Activated CD4-positive, alpha-beta T cell treated with anti-CD3 and anti-CD28 coated beads for 36 hours (primary cell): ENCODE data around the gene PITPNC1. TPM values are rescaled to one million over a fixed set of nuclear protein-coding genes. Genes with fewer than 3 reads are reported as not detected.
A peak's percentile ranks its signal among the peaks of the same experiment; 100 is the strongest.
"Not testable (repeated sequence)": the region's sequence is repeated elsewhere in the genome, so short reads cannot be mapped to it uniquely, and the experiment has no call there.

Experiments
- ATAC-seq: fragments of 200-7000 bp; cut with Tn5 transposase; one replicate; pipeline ENCODE4 v1.10.0; 2021; ENCODE audit warnings: mild to moderate bottlenecking, moderate library complexity
- CTCF ChIA-PET: fragments of 350-600 bp; sonication (Branson Sonifier 250); formaldehyde crosslinking; loops from one replicate; lab custom pipeline; 2021; ENCODE audit warnings: antibody characterized with exemption; lab: Charles Lee
- POLR2A ChIA-PET: fragments of 350-600 bp; sonication (Branson Sonifier 250); formaldehyde crosslinking; loops from one replicate; lab custom pipeline; 2021; ENCODE audit warnings: antibody characterized with exemption, inconsistent platforms; lab: Charles Lee
- DNase-seq: peaks from one replicate; pipeline ENCODE4 v3.0.0-alpha.2; 2020
- H3K27ac Mint-ChIP-seq: one replicate; pipeline ENCODE4 v1.8.0; 2021; ENCODE audit warnings: mixed read lengths
- H3K27me3 Mint-ChIP-seq: one replicate; pipeline ENCODE4 v1.8.0; 2021; ENCODE audit warnings: mixed read lengths
- H3K36me3 Mint-ChIP-seq: one replicate; pipeline ENCODE4 v1.8.0; 2021; ENCODE audit warnings: low read depth, mixed read lengths
- H3K4me1 Mint-ChIP-seq: one replicate; pipeline ENCODE4 v1.8.0; 2021; ENCODE audit warnings: mixed read lengths
- H3K4me3 Mint-ChIP-seq: one replicate; pipeline ENCODE4 v1.8.0; 2021; ENCODE audit warnings: mild to moderate bottlenecking, moderate library complexity, mixed read lengths
- H3K9me3 Mint-ChIP-seq: one replicate; pipeline ENCODE4 v1.8.0; 2021; ENCODE audit warnings: low read depth, mixed read lengths
- intact Hi-C, 2 experiments: fragments of 100-400 bp; cut with DNase I in 1 of 2; cut with micrococcal nuclease in 1 of 2; formaldehyde crosslinking; loops; one replicate each; pipeline versions ENCODE4 v1.14.2 to v1.15.1; 2022 to 2024; cut with DNase I, micrococcal nuclease
- total RNA-seq, 2 experiments: library from RNA; stranded (reverse); gene quantifications; one replicate each; pipeline ENCODE4 v1.2.3, GENCODE V29; 2021

PITPNC1 gene
- total RNA-seq, 2 experiments from 2014 or later: 41.6 to 56.3 TPM

DNA sequence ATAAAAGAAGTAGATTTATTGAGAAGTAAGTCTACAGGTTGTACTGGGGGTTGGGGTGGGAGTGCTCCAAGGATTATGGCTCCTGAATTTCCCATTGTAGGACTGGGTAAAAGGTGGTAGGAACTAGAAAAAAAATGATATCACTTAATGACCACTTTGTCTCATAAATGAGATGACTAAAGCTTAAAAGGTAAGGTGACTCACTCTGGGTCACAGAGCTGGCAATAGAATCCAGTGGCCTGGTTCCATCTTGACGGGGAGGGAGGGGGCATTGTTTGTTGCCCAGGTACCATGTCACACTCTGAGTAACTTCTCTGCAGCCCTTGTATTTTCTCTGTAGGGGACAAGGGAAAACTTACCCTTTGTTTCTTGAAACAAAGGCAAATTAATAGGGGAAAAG, 126.1 kb downstream of the PITPNC1 start:
- H3K27ac Mint-ChIP-seq: peak overlapping the region; percentile 7
- DNase-seq: peak; percentile 46

DNA sequence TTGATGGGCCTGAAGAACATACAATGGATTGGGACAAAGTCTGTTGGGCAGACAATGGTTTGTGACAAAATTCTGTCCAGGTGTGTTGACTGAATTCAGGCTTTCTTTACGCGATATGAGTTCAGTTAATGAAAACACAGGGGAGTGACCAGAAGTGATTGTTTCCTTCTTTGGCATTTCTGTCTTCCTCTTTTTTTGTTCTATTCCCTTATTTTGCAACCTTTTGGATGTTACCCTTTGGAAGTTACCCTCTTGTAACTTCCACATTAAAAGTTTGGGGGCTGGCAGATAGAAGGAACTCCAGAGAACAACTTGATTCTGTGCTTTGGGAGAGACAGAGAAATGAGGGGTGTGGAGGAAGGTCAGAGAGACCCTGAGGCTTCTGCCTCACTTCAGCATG, 126.7 kb downstream of the PITPNC1 start:
- Mint-ChIP-seq H3K27me3 (no peaks in the 10 kb centered on the region), H3K4me1 (peaks cover 49% of the 10 kb centered on the region), H3K4me3 (no peak overlapping the region), H3K36me3 (peaks cover 8% of the 10 kb centered on the region), H3K27ac (no peak overlapping the region), H3K9me3 (peaks cover 12% of the 10 kb centered on the region)
- POLR2A ChIA-PET: no interaction called here
- intact Hi-C loops: no loop called here
- ATAC-seq (no peak), DNase-seq (no peak)
- CTCF ChIA-PET: no interaction called here

More for the DNA sequence above, 126.1 kb downstream of the PITPNC1 start:
- Mint-ChIP-seq H3K4me3 (no peak overlapping the region), H3K36me3 (peaks cover 8% of the 10 kb centered on the region), H3K4me1 (peaks cover 49% of the 10 kb centered on the region), H3K27me3 (no peaks in the 10 kb centered on the region), H3K9me3 (peaks cover 8% of the 10 kb centered on the region)
- POLR2A ChIA-PET: interaction anchor here (1.6 kb wide), 1 partner anchor 62 kb away, joined by 3 read pairs; no protein-coding TSS in a partner anchor
- CTCF ChIA-PET: interaction anchor here (1.2 kb wide), 1 partner anchor 10 kb away, joined by 3 read pairs; no protein-coding TSS in a partner anchor
- intact Hi-C loops: no loop called here
- ATAC-seq: peak; percentile 85

DNA sequence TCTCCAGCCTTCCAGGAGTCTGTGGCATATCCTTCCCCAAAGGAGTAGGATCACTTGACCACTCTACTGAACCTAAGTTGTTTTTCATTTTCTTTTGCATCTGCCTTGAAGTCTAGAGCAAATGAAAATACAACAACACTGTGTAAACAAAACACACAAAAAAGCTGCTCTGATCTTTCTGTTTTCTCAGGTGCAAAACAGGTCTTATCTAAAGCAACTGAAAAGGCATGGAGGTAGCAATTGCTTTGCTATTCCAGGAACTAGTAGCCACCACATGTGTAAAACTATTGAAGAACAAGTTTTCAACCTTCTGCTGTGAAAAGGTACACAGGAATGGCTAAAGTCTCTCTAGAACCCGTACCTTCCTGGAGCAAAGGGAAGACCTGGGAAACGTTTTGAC, 127.1 kb downstream of the PITPNC1 start:
- DNase-seq (no peak), ATAC-seq (no peak)
- intact Hi-C loops: no loop called here
- Mint-ChIP-seq H3K4me3 (no peak overlapping the region), H3K27ac (no peak overlapping the region), H3K4me1 (peaks cover 47% of the 10 kb centered on the region), H3K36me3 (peaks cover 8% of the 10 kb centered on the region), H3K9me3 (peaks cover 12% of the 10 kb centered on the region), H3K27me3 (no peaks in the 10 kb centered on the region)
- CTCF ChIA-PET: no interaction called here
- POLR2A ChIA-PET: no interaction called here

- H3K4me1 Mint-ChIP-seq: peaks cover 43% of the 10 kb centered on the region
- intact Hi-C loops: no loop called here
- H3K27ac Mint-ChIP-seq: no peak overlapping the region
- ATAC-seq (peak; percentile 60), DNase-seq (peak; percentile 31)
- peaks cover 8% of the 10 kb centered on the region for H3K36me3 Mint-ChIP-seq
- H3K27me3 Mint-ChIP-seq: no peaks in the 10 kb centered on the region
- H3K4me3 Mint-ChIP-seq: no peak overlapping the region
- ChIA-PET POLR2A (no interaction called here), CTCF (no interaction called here)
- H3K9me3 Mint-ChIP-seq: peaks cover 12% of the 10 kb centered on the region
Measured at GRCh38 chr17:67506966-67507365, 129.9 kb downstream of the PITPNC1 start.

GRCh38 chr17:67509390-67510287, 132.6 kb downstream of the PITPNC1 start:
- DNase-seq (no peak), ATAC-seq (peak; percentile 36)
- no peaks in the 10 kb centered on the region for H3K27me3 Mint-ChIP-seq
- no peak overlapping the region for H3K4me3 Mint-ChIP-seq
- intact Hi-C loops: no loop called here
- peaks cover 8% of the 10 kb centered on the region for H3K36me3 Mint-ChIP-seq
- POLR2A ChIA-PET: no interaction called here
- peaks cover 24% of the 10 kb centered on the region for H3K4me1 Mint-ChIP-seq
- H3K9me3 Mint-ChIP-seq: peaks cover 12% of the 10 kb centered on the region
- CTCF ChIA-PET: interaction anchor here (0.7 to 1.1 kb wide), 2 partner anchors 34 to 79 kb away, joined by 3 read pairs; no protein-coding TSS in a partner anchor
- H3K27ac Mint-ChIP-seq: peak overlapping the region; percentile 19

GRCh38 chr17:67511012-67511411, 133.9 kb downstream of the PITPNC1 start:
- intact Hi-C loops: no loop called here
- POLR2A ChIA-PET: no interaction called here
- H3K4me3 Mint-ChIP-seq: no peak overlapping the region
- CTCF ChIA-PET: interaction anchor here (0.5 to 1.5 kb wide), 4 partner anchors 9 to 176 kb away, joined by 3 to 4 read pairs (median 3); no protein-coding TSS in a partner anchor
- H3K4me1 Mint-ChIP-seq: peaks cover 21% of the 10 kb centered on the region
- peaks cover 12% of the 10 kb centered on the region for H3K9me3 Mint-ChIP-seq
- H3K27me3 Mint-ChIP-seq: no peaks in the 10 kb centered on the region
- peaks cover 8% of the 10 kb centered on the region for H3K36me3 Mint-ChIP-seq
- no peak overlapping the region for H3K27ac Mint-ChIP-seq
- no peak for ATAC-seq
- DNase-seq: no peak

- H3K9me3 Mint-ChIP-seq: peaks cover 12% of the 10 kb centered on the region
- DNase-seq (no peak), ATAC-seq (no peak)
- peaks cover 8% of the 10 kb centered on the region for H3K36me3 Mint-ChIP-seq
- ChIA-PET CTCF (interaction anchor here (1.5 kb wide), 1 partner anchor 175 kb away, joined by 4 read pairs; no protein-coding TSS in a partner anchor), POLR2A (no interaction called here)
- H3K4me1 Mint-ChIP-seq: peaks cover 26% of the 10 kb centered on the region
- no peak overlapping the region for H3K27ac Mint-ChIP-seq
- no peaks in the 10 kb centered on the region for H3K27me3 Mint-ChIP-seq
- intact Hi-C loops: no loop called here
- no peak overlapping the region for H3K4me3 Mint-ChIP-seq
Measured at GRCh38 chr17:67511804-67512203, 134.7 kb downstream of the PITPNC1 start.

DNA sequence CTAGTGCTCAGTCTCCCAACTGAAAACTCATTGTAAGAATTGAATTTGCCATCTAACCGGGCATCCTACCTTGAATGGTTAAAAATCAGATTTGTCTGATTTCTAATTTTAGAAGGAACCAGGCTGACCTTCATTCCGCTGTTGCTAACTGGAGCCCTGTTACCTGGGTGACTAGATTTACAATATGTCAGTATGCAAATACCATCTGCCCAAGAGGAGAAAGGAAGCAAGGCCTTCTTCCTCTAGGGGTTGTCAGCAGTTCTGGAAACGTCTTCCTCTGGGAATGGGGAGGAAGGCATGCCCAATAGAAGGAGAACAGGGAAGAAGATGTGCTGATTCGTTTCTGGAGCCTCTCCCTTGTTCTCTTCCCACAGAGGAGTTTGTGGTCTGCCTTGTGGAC, 137.9 kb downstream of the PITPNC1 start:
- Mint-ChIP-seq H3K4me1 (peaks cover 33% of the 10 kb centered on the region), H3K27ac (no peak overlapping the region), H3K9me3 (peaks cover 4% of the 10 kb centered on the region), H3K36me3 (no peaks in the 10 kb centered on the region), H3K27me3 (no peaks in the 10 kb centered on the region), H3K4me3 (no peak overlapping the region)
- ATAC-seq (no peak), DNase-seq (no peak)
- CTCF ChIA-PET: interaction anchor here (0.6 to 0.7 kb wide), 2 partner anchors 68 to 136 kb away, joined by 3 to 4 read pairs; no protein-coding TSS in a partner anchor
- intact Hi-C loops: no loop called here
- POLR2A ChIA-PET: no interaction called here

GRCh38 chr17:67515490-67516083, 138.5 kb downstream of the PITPNC1 start:
- intact Hi-C loops: no loop called here

DNA sequence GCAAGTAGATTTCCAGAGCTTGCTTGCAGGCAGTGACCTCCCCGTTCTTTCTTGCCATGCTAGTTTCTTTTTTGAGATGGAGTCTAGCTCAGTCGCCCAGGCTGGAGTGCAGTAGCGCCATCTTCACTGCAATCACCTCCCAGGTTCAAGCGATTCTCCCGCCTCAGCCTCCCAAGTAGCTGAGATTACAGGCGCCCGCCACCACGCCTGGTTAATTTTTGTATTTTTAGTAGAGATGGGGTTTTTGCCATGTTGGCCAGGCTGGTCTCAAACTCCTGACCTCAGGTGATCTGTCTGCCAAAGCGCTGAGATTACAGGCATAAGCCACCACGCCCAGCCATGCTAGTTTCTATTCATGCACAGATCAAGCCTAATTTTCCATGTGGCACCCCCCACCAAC, 139.5 kb downstream of the PITPNC1 start:
- H3K4me3 Mint-ChIP-seq, ATAC-seq, H3K36me3 Mint-ChIP-seq, H3K27me3 Mint-ChIP-seq, intact Hi-C loops, DNase-seq, H3K27ac Mint-ChIP-seq, CTCF ChIA-PET, H3K9me3 Mint-ChIP-seq: not testable (repeated sequence)
- POLR2A ChIA-PET: interaction anchor here (0.6 kb wide), 1 partner anchor 68 kb away, joined by 3 read pairs; no protein-coding TSS in a partner anchor
- peaks cover 42% of the 10 kb centered on the region for H3K4me1 Mint-ChIP-seq

More at GRCh38 chr17:67515490-67516083, 138.5 kb downstream of the PITPNC1 start:
- DNase-seq: no peak
- Mint-ChIP-seq H3K4me1 (peaks cover 36% of the 10 kb centered on the region), H3K27me3 (no peaks in the 10 kb centered on the region), H3K27ac (no peak overlapping the region), H3K36me3 (no peaks in the 10 kb centered on the region), H3K4me3 (no peak overlapping the region), H3K9me3 (peaks cover 4% of the 10 kb centered on the region)
- ChIA-PET CTCF (no interaction called here), POLR2A (no interaction called here)
- ATAC-seq: no peak

DNA sequence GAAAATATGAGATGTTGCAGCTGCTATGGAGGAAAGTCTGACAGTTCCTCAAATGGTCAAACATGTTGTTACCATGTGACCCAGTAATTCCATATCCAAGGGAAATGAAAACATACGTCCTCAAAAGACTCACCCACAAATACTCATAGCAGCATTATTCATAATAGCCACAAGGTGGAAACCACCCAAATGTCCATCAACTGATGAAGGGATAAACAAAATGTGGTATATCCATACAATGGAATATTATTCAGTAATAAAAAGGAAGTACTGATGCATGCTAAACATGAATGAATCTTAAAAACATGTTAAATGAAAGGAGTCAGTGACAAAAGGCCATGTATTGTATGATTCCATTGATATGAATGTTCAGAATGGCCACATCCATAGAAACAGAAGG, 140.2 kb downstream of the PITPNC1 start:
- no peak overlapping the region for H3K27ac Mint-ChIP-seq
- ChIA-PET POLR2A (no interaction called here), CTCF (no interaction called here)
- H3K36me3 Mint-ChIP-seq: peaks cover 2% of the 10 kb centered on the region
- H3K27me3 Mint-ChIP-seq: no peaks in the 10 kb centered on the region
- ATAC-seq (no peak), DNase-seq (no peak)
- H3K9me3 Mint-ChIP-seq: peaks cover 4% of the 10 kb centered on the region
- intact Hi-C loops: no loop called here
- H3K4me1 Mint-ChIP-seq: peaks cover 44% of the 10 kb centered on the region
- H3K4me3 Mint-ChIP-seq: no peak overlapping the region
